ENCODE measurements around the gene MAP2K1. TPM values are rescaled to one million over a fixed set of nuclear protein-coding genes. Genes with fewer than 3 reads are reported as not detected.

Gene MAP2K1
- total RNA-seq, 2 donors from 2014 or later, result 39.2 to 57.3 TPM

DNA sequence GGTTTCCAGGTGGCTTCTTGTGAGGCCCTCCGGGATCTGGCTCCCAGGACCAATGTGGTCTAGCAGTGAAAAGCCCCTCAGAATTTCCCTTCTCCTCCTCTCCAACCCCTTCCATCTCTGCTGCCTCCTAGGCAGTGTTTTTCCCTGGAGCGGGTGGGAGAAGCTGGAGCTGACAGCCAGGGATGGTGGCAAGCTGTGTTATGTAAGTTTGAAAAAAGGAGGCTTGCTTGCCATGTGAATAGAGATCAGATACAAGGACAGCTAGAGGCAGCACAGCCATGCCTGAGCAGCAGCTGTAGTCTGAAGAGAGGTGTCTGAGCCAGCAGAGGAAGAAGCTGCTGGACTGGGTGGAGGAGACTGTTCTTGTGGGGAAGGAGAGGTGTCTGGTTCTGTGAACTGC, 90.3 kb downstream of the MAP2K1 start:
- Mint-ChIP-seq H3K4me3 (no peak overlapping the region), H3K27ac (peak overlapping the region; percentile 96), H3K27me3 (no peaks in the 10 kb centered on the region), H3K4me1 (peaks cover 33% of the 10 kb centered on the region), H3K36me3 (ENCODE audit: low read depth) (peaks cover 2% of the 10 kb centered on the region)
- ATAC-seq, result no peak
- no peak for DNase-seq
- H3K9me3 ChIP-seq (ENCODE audit: control insufficient read depth, low read length, poor library complexity, severe bottlenecking), result no peaks in the 10 kb centered on the region

DNA sequence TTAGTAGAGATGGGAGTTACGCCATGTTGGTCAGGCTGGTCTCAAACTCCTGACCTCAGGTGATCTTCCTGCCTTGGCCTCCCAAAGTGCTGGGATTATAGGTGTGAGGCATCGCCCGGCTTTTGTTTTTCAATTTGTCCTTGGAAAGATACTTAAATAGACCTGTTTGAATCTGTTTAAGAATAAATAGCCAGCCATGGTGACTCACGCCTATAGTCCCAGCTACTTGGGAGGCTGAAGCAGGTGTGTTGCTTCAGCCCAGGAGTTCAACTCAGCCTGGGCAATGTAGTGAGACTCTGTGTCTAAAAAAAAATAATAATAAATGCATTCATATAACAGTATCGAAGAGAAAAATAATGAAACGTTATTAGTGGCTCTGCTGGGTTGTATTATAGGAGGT, 93.6 kb downstream of the MAP2K1 start:
- ATAC-seq (no peak), DNase-seq (no peak)
- peaks cover 31% of the 10 kb centered on the region for H3K4me1 Mint-ChIP-seq
- peaks cover 6% of the 10 kb centered on the region for H3K36me3 Mint-ChIP-seq (ENCODE audit: low read depth)
- no peaks in the 10 kb centered on the region for H3K27me3 Mint-ChIP-seq
- no peaks in the 10 kb centered on the region for H3K9me3 ChIP-seq (ENCODE audit: control insufficient read depth, low read length, poor library complexity, severe bottlenecking)
- no peak overlapping the region for H3K4me3 Mint-ChIP-seq
- H3K27ac Mint-ChIP-seq, result peak overlapping the region; percentile 41

DNA sequence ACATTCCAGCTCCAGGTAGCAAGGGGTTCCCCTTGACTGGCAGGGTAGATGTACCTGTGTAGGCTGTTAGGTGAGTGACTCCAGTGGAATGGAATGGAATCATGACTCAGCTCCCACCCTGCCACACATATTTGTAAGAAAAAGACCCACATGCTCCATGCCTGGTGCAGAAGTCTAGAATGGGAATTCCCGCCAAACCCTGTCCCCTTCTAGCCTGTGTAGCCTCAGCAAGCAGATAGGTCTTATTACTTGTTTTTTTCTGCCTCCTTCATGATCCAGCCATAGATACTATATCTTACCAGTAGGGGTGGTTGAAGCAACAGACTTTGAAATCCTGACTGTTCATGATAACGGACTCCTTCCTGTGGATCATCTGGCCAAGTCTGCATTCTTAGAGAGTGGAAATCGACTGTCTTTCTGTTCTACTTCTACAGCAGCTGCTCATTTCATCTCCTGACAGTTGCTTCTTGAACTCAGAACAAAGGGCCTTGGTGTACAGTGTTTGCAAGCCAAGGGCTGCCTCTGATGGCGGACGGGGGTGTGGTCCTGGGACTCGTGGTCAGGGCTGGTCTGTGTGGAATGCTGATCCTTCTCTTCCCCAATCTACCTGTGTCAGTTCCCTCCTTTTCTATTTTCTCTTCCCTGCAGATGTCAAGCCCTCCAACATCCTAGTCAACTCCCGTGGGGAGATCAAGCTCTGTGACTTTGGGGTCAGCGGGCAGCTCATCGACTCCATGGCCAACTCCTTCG, 94.6 kb downstream of the MAP2K1 start:
- peaks cover 28% of the 10 kb centered on the region for H3K4me1 Mint-ChIP-seq
- H3K27ac Mint-ChIP-seq, result peak overlapping the region; percentile 94
- H3K4me3 Mint-ChIP-seq, result no peak overlapping the region
- DNase-seq (no peak), ATAC-seq (no peak)
- H3K27me3 Mint-ChIP-seq, result no peaks in the 10 kb centered on the region
- H3K36me3 Mint-ChIP-seq (ENCODE audit: low read depth), result peaks cover 6% of the 10 kb centered on the region
- H3K9me3 ChIP-seq (ENCODE audit: control insufficient read depth, low read length, poor library complexity, severe bottlenecking), result no peaks in the 10 kb centered on the region

DNA sequence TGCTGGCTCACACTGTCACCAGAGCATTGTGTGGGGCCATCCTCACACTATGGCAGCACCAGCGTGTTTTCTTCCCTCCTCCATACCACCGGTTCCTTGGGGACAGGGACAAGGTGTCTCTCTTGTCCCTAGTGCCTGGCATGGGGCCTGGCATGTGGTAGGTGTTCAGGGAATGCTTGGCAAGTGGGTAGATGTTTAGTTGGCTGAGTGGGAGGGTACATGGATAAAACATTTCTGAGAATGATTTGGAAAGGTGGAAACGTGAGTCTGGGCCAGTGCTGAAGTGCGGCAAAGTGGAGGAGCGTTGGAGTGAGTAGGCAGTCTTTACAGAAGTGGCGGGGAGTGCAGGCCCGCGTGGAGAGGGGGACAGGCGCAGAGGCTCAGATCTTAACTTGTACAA, 95.8 kb downstream of the MAP2K1 start:
- no peak for DNase-seq

DNA sequence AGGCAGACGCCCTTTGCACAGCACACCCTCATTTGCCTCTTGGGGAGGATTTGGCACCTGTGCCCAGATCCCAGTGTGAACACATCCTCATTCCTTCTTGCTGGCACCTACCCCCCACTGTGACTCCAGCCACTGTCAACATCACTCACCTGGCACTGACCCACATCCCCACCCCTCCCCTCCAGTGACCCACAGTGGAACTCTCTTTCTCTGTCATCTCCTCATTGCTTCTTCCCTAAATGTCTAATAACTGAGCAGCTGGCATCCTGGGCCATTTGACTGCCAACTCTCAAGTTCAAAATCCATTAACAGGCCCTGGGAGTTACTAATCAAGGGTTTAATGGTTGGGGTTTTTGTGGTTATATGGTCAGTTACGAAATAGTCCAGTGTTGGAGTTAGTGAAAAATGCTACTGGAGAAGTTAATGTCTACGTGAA, 96.4 kb downstream of the MAP2K1 start:
- H3K27ac Mint-ChIP-seq, result peak overlapping the region; percentile 94
- H3K9me3 ChIP-seq (ENCODE audit: control insufficient read depth, low read length, poor library complexity, severe bottlenecking), result no peaks in the 10 kb centered on the region
- no peaks in the 10 kb centered on the region for H3K27me3 Mint-ChIP-seq

More for the DNA sequence above, 95.8 kb downstream of the MAP2K1 start:
- ATAC-seq, result no peak
- Mint-ChIP-seq H3K4me3 (no peak overlapping the region), H3K27ac (peak overlapping the region; percentile 94), H3K27me3 (no peaks in the 10 kb centered on the region), H3K36me3 (ENCODE audit: low read depth) (peaks cover 6% of the 10 kb centered on the region), H3K4me1 (peaks cover 22% of the 10 kb centered on the region)
- H3K9me3 ChIP-seq (ENCODE audit: control insufficient read depth, low read length, poor library complexity, severe bottlenecking), result no peaks in the 10 kb centered on the region

DNA sequence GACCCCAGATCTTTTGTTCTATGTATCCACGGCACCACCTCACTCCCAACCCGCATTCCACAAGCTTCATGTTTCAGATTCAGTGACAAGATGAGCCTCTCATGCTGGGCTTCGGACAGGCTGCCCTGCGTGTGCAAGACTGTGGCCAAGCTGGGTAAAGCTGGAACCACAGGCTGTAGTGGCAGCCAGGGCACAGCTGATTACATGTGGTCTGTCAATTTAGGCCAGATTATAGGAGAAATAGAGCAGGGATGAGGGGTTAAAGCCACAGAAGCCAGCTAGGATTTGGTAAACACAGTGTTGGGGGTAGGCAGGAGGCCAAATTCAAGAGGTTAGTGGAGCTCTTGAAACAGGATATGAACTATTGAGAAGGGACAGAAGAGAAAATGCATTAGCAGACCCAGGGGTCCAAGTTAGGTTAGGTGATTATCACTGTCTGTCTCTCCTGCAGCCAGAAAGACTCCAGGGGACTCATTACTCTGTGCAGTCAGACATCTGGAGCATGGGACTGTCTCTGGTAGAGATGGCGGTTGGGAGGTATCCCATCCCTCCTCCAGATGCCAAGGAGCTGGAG, 97.9 kb downstream of the MAP2K1 start:
- no peak overlapping the region for H3K4me3 Mint-ChIP-seq
- peak overlapping the region; percentile 94 for H3K27ac Mint-ChIP-seq
- H3K9me3 ChIP-seq (ENCODE audit: control insufficient read depth, low read length, poor library complexity, severe bottlenecking), result no peaks in the 10 kb centered on the region
- DNase-seq (no peak), ATAC-seq (no peak)
- no peaks in the 10 kb centered on the region for H3K27me3 Mint-ChIP-seq
- H3K36me3 Mint-ChIP-seq (ENCODE audit: low read depth), result peaks cover 6% of the 10 kb centered on the region
- H3K4me1 Mint-ChIP-seq, result peaks cover 15% of the 10 kb centered on the region

More for the DNA sequence above, 96.4 kb downstream of the MAP2K1 start:
- no peak for DNase-seq
- no peak for ATAC-seq
- H3K4me3 Mint-ChIP-seq, result no peak overlapping the region
- peaks cover 22% of the 10 kb centered on the region for H3K4me1 Mint-ChIP-seq
- peaks cover 6% of the 10 kb centered on the region for H3K36me3 Mint-ChIP-seq (ENCODE audit: low read depth)

DNA sequence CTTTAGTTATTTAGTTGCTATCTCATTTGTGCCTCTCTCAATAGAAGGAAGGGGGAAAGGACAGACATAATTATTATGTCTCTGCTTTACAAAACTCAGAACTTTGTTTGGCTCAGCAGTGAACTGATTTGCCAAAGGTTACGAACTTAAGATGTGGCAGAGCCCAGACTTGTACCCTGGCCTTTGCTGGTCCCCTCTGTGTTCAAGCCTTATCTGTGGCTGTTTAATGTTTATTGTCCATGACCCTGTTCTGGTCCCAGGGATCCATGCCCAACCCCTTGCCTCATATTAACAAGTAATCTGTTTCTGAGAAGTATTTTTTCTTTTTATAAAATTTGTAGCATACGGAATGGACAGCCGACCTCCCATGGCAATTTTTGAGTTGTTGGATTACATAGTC, 100.2 kb downstream of the MAP2K1 start:
- H3K4me1 Mint-ChIP-seq, result peaks cover 10% of the 10 kb centered on the region
- no peaks in the 10 kb centered on the region for H3K27me3 Mint-ChIP-seq
- peaks cover 9% of the 10 kb centered on the region for H3K36me3 Mint-ChIP-seq (ENCODE audit: low read depth)
- DNase-seq (no peak), ATAC-seq (no peak)
- no peak overlapping the region for H3K4me3 Mint-ChIP-seq
- H3K27ac Mint-ChIP-seq, result no peak overlapping the region
- no peaks in the 10 kb centered on the region for H3K9me3 ChIP-seq (ENCODE audit: control insufficient read depth, low read length, poor library complexity, severe bottlenecking)

DNA sequence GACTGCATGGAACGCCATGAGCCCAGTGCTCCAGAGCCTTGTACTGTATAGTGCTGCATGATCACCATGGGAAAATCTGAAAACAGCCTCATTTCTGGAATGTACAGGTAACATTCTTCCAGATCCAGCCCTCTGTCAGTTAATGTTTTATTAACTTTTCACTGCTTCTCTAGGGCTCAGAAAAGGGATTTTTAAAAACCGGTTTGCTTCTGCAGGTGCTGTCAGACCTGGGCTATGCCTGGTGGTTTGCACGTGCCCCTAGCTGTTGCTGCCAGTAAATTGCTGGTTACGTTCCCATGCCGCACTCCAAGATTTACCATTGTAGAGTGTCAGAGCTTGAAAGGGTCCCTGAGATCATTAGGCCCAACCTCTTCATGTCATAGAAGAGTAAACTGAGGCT, 101.8 kb downstream of the MAP2K1 start:
- H3K9me3 ChIP-seq (ENCODE audit: control insufficient read depth, low read length, poor library complexity, severe bottlenecking), result no peaks in the 10 kb centered on the region
- Mint-ChIP-seq H3K36me3 (ENCODE audit: low read depth) (peaks cover 5% of the 10 kb centered on the region), H3K27ac (no peak overlapping the region), H3K4me3 (no peak overlapping the region), H3K4me1 (peaks cover 6% of the 10 kb centered on the region), H3K27me3 (no peaks in the 10 kb centered on the region)
- DNase-seq (no peak), ATAC-seq (no peak)

DNA sequence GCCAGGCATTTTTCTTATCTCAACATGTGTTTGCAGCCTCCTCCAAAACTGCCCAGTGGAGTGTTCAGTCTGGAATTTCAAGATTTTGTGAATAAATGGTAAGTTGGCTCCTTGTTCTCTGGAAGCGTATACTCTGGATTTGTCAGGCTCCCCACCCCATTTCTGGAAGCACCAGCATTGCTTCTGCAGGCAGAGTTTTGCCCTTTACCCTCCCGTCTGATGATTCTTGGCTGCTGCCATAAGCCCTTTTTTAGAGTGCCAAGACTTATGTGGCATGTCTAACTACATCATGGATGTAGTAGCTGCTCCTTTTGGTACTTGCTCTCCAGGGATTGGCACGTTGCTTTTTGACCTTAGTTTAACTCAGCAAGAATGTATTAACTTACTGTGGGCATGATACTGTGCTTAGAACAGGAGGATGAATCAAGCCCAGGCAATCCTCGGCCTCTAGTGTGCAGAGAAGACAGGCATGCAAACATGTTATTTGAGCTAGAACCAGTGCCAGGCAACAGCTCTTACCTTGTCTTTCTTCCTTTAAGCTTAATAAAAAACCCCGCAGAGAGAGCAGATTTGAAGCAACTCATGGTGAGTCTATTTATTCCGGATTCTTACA, 102.6 kb downstream of the MAP2K1 start:
- no peak overlapping the region for H3K4me3 Mint-ChIP-seq
- H3K4me1 Mint-ChIP-seq, result peaks cover 10% of the 10 kb centered on the region
- peaks cover 6% of the 10 kb centered on the region for H3K36me3 Mint-ChIP-seq (ENCODE audit: low read depth)
- H3K27me3 Mint-ChIP-seq, result no peaks in the 10 kb centered on the region
- ATAC-seq (no peak), DNase-seq (no peak)
- H3K9me3 ChIP-seq (ENCODE audit: control insufficient read depth, low read length, poor library complexity, severe bottlenecking), result no peaks in the 10 kb centered on the region
- H3K27ac Mint-ChIP-seq, result peak overlapping the region; percentile 8

DNA sequence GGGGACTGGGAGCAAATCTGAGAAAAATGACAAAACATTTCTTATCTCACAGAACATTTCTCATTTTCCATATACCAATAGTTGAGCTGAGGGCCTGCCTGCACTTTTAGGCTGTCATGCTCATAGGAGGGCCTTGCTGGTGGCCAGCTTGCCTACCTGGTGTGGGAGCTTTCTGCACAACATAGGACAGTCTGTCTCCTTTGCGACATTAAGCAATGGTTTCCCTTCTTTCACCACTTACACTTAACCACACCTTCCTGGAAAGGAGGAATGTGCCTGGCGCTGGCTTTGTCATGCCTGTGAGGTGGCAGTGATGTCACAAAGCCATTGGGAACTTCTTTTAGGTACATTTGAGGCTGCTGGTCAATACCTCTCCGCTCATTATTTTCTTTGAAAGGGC, 105.1 kb downstream of the MAP2K1 start:
- H3K36me3 Mint-ChIP-seq (ENCODE audit: low read depth), result peaks cover 7% of the 10 kb centered on the region
- DNase-seq (no peak), ATAC-seq (no peak)
- peaks cover 18% of the 10 kb centered on the region for H3K4me1 Mint-ChIP-seq
- no peak overlapping the region for H3K4me3 Mint-ChIP-seq
- no peaks in the 10 kb centered on the region for H3K27me3 Mint-ChIP-seq
- no peak overlapping the region for H3K27ac Mint-ChIP-seq
- H3K9me3 ChIP-seq (ENCODE audit: control insufficient read depth, low read length, poor library complexity, severe bottlenecking), result no peaks in the 10 kb centered on the region

DNA sequence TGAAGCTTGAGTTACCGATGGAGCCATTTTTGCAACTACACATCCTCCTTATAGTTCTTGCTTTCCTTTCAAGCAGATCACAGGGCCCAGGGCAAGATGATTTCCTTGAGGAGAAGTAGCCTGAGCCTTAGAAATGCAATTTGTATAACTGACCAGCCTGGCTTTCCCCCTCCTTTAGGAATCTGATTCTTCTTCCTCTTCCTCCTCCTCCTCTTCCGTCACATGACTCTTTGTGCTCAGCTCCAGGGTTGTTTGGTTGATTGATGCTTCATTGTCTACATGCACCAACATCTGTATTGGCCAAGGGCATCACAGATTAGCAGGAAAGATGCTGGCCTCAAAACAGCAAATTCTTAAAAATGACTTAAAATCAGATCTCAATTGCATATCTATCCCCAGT, 107.5 kb downstream of the MAP2K1 start:
- H3K27me3 Mint-ChIP-seq, result no peaks in the 10 kb centered on the region
- H3K27ac Mint-ChIP-seq, result peak overlapping the region; percentile 35
- peaks cover 25% of the 10 kb centered on the region for H3K4me1 Mint-ChIP-seq
- H3K4me3 Mint-ChIP-seq, result peak overlapping the region; percentile 31
- no peaks in the 10 kb centered on the region for H3K9me3 ChIP-seq (ENCODE audit: control insufficient read depth, low read length, poor library complexity, severe bottlenecking)
- ATAC-seq (no peak), DNase-seq (no peak)
- peaks cover 7% of the 10 kb centered on the region for H3K36me3 Mint-ChIP-seq (ENCODE audit: low read depth)

DNA sequence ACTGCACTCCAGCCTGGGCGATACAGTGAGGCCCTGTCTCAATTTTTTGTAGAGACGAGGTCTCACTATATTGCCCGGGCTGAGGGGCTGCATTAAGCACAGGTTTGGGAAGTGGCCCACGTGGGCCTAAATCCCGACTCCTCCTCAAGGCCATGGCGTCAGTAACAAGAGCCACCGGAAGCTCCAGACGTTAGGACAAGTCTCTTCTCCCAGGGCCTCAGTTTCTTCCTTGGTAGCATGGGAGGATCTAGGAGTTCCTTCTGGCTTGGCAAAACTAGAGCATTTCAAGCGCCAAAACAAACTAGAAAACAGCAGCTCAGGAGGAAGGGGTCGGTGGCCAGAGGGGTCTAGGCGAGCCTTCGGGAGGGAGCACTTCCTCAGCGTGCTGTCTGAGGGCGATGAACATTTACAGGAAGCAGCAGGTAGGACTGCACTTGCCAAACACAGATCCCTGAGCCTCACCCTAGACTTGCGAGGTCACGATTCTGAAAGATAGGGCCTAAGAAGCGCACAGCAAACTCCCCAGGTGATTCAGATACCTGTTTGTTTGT, 110.3 kb downstream of the MAP2K1 start:
- peaks cover 29% of the 10 kb centered on the region for H3K4me1 Mint-ChIP-seq
- no peak for DNase-seq

More for the DNA sequence above, 110.3 kb downstream of the MAP2K1 start:
- Mint-ChIP-seq H3K27me3 (no peaks in the 10 kb centered on the region), H3K4me3 (peak overlapping the region; percentile 92), H3K27ac (peak overlapping the region; percentile 95), H3K36me3 (ENCODE audit: low read depth) (peaks cover 8% of the 10 kb centered on the region)
- no peaks in the 10 kb centered on the region for H3K9me3 ChIP-seq (ENCODE audit: control insufficient read depth, low read length, poor library complexity, severe bottlenecking)
- peak; percentile 47 for ATAC-seq
